Measurements from ENCODE around the gene AMPD3. TPM values are rescaled to one million over a fixed set of nuclear protein-coding genes. Genes with fewer than 3 reads are reported as not detected.

AMPD3 gene
- total and polyA plus RNA-seq, 9 donors = 2.0 to 9.3 (median 6.8) TPM

DNA sequence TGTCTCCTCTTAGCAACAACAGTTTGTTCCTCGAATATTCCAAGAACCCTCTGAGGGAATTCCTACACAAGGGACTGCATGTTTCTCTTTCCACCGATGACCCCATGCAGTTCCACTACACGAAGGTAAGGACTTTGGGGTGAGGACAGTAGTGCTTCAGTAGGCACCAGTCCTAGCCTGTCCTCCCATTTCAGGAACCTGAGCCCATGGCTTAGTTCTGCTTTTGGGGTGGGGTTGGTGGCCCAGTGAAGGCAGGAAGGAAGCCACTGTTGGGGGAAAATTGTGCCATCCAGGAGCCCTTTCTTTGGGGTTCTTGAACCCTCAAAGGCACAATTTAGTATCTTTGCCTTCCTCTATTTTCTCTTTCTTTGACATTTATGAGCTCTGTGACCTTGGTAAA is 47.7 kb downstream of the AMPD3 start:
- peak in 1 of 5 donors; percentile 11 for DNase-seq

GRCh38 chr11:10503221-10503620 is 48.2 kb downstream of the AMPD3 start:
- 91 to 96% (median 95%) methylated on average over 2 of the region's 2 CpGs for WGBS, 3 donors
- intact Hi-C loops (cut with DNase I) = no loop called here
- no peaks in the 10 kb centered on the region for H3K36me3 ChIP-seq
- H3K27me3 ChIP-seq = no peaks in the 10 kb centered on the region
- no peak for TF ChIP-seq POLR2A (IDR thresholded peaks at IDR 0.05)
- TF ChIP-seq CTCF (IDR thresholded peaks at IDR 0.05) = no peak
- no peak for TF ChIP-seq EP300 (IDR thresholded peaks at IDR 0.05)
- H3K4me3 ChIP-seq = no peak overlapping the region
- DNase-seq = no peak
- no peaks in the 10 kb centered on the region for H3K9me3 ChIP-seq
- H3K27ac ChIP-seq = no peak overlapping the region
- no peaks in the 10 kb centered on the region for H3K4me1 ChIP-seq (ENCODE audit: insufficient read depth)

More for the DNA sequence above, 47.7 kb downstream of the AMPD3 start:
- H3K27me3 ChIP-seq = no peaks in the 10 kb centered on the region
- no peak for TF ChIP-seq EP300 (IDR thresholded peaks at IDR 0.05)
- no peaks in the 10 kb centered on the region for H3K4me1 ChIP-seq (ENCODE audit: insufficient read depth)
- H3K36me3 ChIP-seq = no peaks in the 10 kb centered on the region
- H3K4me3 ChIP-seq = no peak overlapping the region
- no peak overlapping the region for H3K27ac ChIP-seq
- 90% methylated on average over 3 of the region's 3 CpGs for WGBS, 3 donors
- no peaks in the 10 kb centered on the region for H3K9me3 ChIP-seq
- intact Hi-C loops (cut with DNase I) = no loop called here

DNA sequence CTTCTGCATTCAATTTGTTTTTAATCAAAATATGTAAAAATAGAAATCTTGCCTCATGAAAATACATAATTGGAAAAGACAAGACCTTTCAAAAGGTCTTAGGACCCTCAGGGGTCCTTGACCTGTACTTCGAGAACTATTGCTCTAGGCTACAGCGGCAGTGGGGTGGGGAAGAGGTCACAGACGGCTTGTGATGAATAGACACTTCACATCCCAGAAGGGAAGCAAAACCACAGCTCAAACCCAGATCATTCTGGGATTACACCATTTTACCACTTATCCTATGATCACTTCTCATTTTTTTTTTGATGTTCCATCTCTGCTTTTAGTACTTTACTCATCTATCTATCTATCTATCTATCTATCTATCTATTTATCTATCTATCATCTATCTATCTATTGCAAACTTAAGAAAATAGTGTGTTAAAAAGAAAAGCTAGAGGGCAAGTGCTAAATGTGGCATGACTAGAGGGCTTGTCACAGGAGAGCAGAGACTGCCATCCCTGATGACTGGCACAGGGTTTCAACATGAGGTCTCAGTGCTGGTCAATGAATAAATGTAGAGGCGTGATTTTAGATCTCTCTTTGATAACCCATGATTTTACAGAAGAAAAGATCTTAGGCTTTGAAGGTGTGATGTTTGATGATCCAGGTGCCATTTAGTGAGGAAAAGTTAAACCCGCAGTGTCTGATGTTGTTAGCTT is 48.9 kb downstream of the AMPD3 start:
- no peak overlapping the region for H3K4me3 ChIP-seq
- no peak for DNase-seq
- no peak overlapping the region for H3K27ac ChIP-seq
- H3K36me3 ChIP-seq = no peaks in the 10 kb centered on the region
- WGBS, 3 donors = 90 to 95% (median 91%) methylated on average over 5 of the region's 5 CpGs
- TF ChIP-seq POLR2A (IDR thresholded peaks at IDR 0.05) = no peak
- TF ChIP-seq CTCF (IDR thresholded peaks at IDR 0.05) = no peak
- no peaks in the 10 kb centered on the region for H3K9me3 ChIP-seq
- no peaks in the 10 kb centered on the region for H3K4me1 ChIP-seq (ENCODE audit: insufficient read depth)
- intact Hi-C loops (cut with DNase I) = no loop called here
- no peaks in the 10 kb centered on the region for H3K27me3 ChIP-seq

DNA sequence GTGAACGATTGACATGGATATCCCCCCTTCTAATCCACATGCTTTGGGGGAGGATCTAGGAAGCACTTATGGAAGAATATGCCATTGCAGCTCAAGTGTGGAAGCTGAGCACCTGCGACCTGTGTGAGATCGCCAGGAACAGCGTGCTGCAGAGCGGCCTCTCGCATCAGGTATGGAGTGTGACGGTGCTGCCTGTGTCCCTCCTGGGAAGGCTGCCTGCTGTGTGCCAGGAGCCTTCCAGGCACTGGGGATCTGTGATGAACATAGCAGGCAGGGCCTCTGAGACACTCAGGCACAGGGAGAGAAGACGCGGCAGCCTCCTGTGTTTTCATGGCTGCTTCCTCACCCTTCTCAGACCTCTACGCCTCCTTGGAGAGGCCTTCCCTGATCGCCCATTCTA is 49.4 kb downstream of the AMPD3 start:
- WGBS, 3 donors = 94 to 97% (median 94%) methylated on average over 11 of the region's 11 CpGs
- Histone ChIP-seq H3K27ac (no peak overlapping the region), H3K9me3 (no peaks in the 10 kb centered on the region), H3K27me3 (no peaks in the 10 kb centered on the region), H3K4me1 (ENCODE audit: insufficient read depth) (no peaks in the 10 kb centered on the region), H3K36me3 (no peaks in the 10 kb centered on the region), H3K4me3 (no peak overlapping the region)
- DNase-seq = no peak
- TF ChIP-seq POLR2A (IDR thresholded peaks at IDR 0.05) (no peak), EP300 (IDR thresholded peaks at IDR 0.05) (no peak), CTCF (IDR thresholded peaks at IDR 0.05) (no peak)
- intact Hi-C loops (cut with DNase I) = no loop called here

DNA sequence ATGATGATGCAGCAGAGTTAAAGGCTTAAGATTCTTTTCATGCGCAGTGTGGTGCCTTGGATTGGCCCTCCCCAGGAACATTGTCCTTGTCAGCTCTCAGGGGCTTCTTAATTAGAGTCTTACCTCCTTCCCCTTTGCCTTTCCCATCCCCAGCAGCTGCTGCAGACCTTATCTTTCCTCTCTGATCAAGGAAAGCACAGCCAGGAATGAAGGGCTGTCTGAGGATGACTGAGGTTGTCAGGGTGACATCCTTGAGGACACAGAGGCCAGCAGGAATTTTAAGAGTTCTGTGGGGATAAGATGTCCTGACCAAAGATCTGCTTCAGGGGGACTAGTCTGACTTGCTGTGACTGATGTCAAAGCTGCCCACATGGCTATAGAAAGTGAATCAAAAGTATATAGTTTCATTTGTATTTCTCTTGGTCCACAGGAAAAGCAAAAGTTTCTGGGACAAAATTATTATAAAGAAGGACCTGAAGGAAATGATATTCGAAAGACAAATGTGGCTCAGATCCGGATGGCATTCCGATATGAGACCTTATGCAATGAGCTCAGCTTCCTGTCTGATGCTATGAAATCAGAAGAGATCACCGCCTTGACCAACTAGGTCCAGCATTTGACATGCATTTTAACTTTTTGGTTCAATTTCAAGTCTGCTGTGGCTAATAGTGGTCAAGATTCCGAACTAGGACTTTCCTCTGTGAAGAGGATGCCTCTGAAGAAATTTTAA is 50.4 kb downstream of the AMPD3 start:
- no peak for DNase-seq
- Histone ChIP-seq H3K4me1 (ENCODE audit: insufficient read depth) (no peaks in the 10 kb centered on the region), H3K36me3 (no peaks in the 10 kb centered on the region), H3K27ac (no peak overlapping the region), H3K9me3 (no peaks in the 10 kb centered on the region), H3K27me3 (no peaks in the 10 kb centered on the region), H3K4me3 (no peak overlapping the region)
- 92 to 94% (median 93%) methylated on average over 6 of the region's 6 CpGs for WGBS, 3 donors
- intact Hi-C loops (cut with DNase I) = no loop called here
- TF ChIP-seq EP300 (IDR thresholded peaks at IDR 0.05) = no peak
- TF ChIP-seq POLR2A (IDR thresholded peaks at IDR 0.05) = no peak
- TF ChIP-seq CTCF (IDR thresholded peaks at IDR 0.05) = no peak

Data from ovary (tissue), 9 donors.